ENCODE data around the gene PGK1.
"Not testable (repeated sequence)": the region's sequence is repeated elsewhere in the genome, so short reads cannot be mapped to it uniquely, and the experiment has no call there.

PGK1 gene

GRCh38 chrX:78163175-78163574 is 59.1 kb downstream of the PGK1 start:
- in situ Hi-C loops (cut with MboI; ENCODE audit: low pct_unique_long_range_greater_than_20kb, low sequenced_read_pairs, unreplicated experiment); DNase-seq (ENCODE audit: low spot score): not testable (repeated sequence)

GRCh38 chrX:78165425-78165824 is 61.4 kb downstream of the PGK1 start:
- in situ Hi-C loops (cut with MboI; ENCODE audit: low pct_unique_long_range_greater_than_20kb, low sequenced_read_pairs, unreplicated experiment), result no loop called here
- DNase-seq (ENCODE audit: low spot score), result no peak
- TF ChIP-seq CTCF (IDR thresholded peaks at IDR 0.05; ENCODE audit: extremely low read depth, insufficient read depth, missing control alignments), result no peak

- TF ChIP-seq CTCF (IDR thresholded peaks at IDR 0.05; ENCODE audit: extremely low read depth, insufficient read depth, missing control alignments), result no peak
- DNase-seq (ENCODE audit: low spot score), result no peak
- in situ Hi-C loops (cut with MboI; ENCODE audit: low pct_unique_long_range_greater_than_20kb, low sequenced_read_pairs, unreplicated experiment), result no loop called here
These were observed 64.0 kb downstream of the PGK1 start for GRCh38 chrX:78168065-78168464.

All from GM13977 (cell line).